HUDEP-2 (cell line): ENCODE results near the gene MLX.

ENCODE experiments used
- DNase-seq, 76 experiments: peaks; one replicate each; lab custom pipeline; 2025; ENCODE audit not compliant: unreplicated experiment in 76 of 76; lab: John Stamatoyannopoulos, UW

Gene MLX

GRCh38 chr17:42573095-42573494 lies 6.2 kb downstream of the MLX start:
- DNase-seq = no peak

GRCh38 chr17:42574463-42574862 lies 7.6 kb downstream of the MLX start:
- no peak for DNase-seq

- DNase-seq = peak in 1 of 76 experiments; percentile 60
Observed at GRCh38 chr17:42577140-42577531, 10.2 kb downstream of the MLX start.

GRCh38 chr17:42577532-42578281 lies 10.8 kb downstream of the MLX start, which contains the start of gene PSMC3IP:
Gene PSMC3IP, minus strand, starts transcription at chr17:42577729. Its CDS starts 43 bp downstream, at chr17:42577686.
- peak in 74 of 76 experiments; percentile 69 to 96 (median 90) for DNase-seq

GRCh38 chr17:42578282-42578869 lies 11.5 kb downstream of the MLX start:
- peak in 71 of 76 experiments; percentile 31 to 85 (median 67) for DNase-seq

GRCh38 chr17:42579794-42580551 lies 13.1 kb downstream of the MLX start:
- DNase-seq = no peak

- DNase-seq = no peak
Observed at GRCh38 chr17:42581744-42582270, 14.9 kb downstream of the MLX start.

- no peak for DNase-seq
Observed at GRCh38 chr17:42584880-42585279, 18.0 kb downstream of the MLX start.

- DNase-seq = no peak
Observed at GRCh38 chr17:42585353-42585752, 18.5 kb downstream of the MLX start.

- DNase-seq = no peak
Observed at GRCh38 chr17:42586514-42587230, 19.8 kb downstream of the MLX start.

GRCh38 chr17:42590886-42591285 lies 24.0 kb downstream of the MLX start:
- DNase-seq = no peak

GRCh38 chr17:42591411-42591810 lies 24.5 kb downstream of the MLX start:
- no peak for DNase-seq

GRCh38 chr17:42596386-42596785 lies 29.5 kb downstream of the MLX start:
- DNase-seq = no peak

- DNase-seq = no peak
Observed at GRCh38 chr17:42598905-42599304, 32.0 kb downstream of the MLX start.

- no peak for DNase-seq
Observed at GRCh38 chr17:42603318-42603717, 36.4 kb downstream of the MLX start.

- DNase-seq = no peak
Observed at GRCh38 chr17:42607769-42608168, 40.9 kb downstream of the MLX start.

- peak in 1 of 76 experiments; percentile 52 for DNase-seq
Observed at GRCh38 chr17:42608305-42609181, 41.6 kb downstream of the MLX start.

- DNase-seq = peak in 75 of 76 experiments; percentile 69 to 99 (median 97)
Observed at GRCh38 chr17:42609182-42609813, 42.4 kb downstream of the MLX start, which contains the start of the genes RETREG3 and TUBG1. Gene RETREG3, minus strand, starts transcription at chr17:42609374. Its CDS starts 50 bp downstream, at chr17:42609324. Gene TUBG1, plus strand, starts transcription at chr17:42609683. Its CDS starts 55 bp downstream, at chr17:42609738.
